Measurements from ENCODE around the gene MED17.

DNA sequence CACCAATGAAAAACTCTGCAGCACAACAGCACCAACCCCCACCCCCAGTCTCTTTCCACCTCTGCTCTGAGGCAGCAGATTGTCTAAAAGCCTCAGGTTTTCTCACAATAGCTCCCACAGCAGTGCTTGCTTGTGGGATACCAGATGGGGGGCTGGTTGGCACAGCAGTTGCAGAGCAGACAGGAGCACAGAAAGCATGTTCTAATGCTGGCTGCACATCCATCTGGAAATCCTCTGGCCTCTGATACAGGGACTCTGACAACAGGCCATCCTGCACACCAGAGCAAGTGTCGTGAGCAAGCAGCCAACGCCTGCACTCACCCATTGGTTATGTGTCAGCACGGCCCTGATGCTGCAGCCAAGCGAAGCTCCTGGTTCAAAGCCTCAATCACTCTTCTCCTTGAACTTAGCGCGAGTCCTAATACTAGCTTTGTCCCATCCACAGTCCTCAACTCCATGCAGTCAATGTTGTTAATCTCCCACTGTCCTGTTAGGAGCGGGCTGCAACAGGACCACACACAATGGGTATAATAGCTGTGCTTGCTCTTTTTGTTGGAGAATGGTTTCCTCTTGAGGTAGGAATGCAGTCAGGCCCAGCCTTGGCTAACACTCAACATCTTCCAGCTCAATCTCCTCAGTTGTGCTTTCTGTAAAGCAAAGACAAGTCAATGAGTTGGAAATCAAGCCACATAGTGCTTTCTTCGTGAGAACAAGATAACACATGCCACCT lies 36.0 kb downstream of the MED17 start:
- TF ChIP-seq, protein P1, sequence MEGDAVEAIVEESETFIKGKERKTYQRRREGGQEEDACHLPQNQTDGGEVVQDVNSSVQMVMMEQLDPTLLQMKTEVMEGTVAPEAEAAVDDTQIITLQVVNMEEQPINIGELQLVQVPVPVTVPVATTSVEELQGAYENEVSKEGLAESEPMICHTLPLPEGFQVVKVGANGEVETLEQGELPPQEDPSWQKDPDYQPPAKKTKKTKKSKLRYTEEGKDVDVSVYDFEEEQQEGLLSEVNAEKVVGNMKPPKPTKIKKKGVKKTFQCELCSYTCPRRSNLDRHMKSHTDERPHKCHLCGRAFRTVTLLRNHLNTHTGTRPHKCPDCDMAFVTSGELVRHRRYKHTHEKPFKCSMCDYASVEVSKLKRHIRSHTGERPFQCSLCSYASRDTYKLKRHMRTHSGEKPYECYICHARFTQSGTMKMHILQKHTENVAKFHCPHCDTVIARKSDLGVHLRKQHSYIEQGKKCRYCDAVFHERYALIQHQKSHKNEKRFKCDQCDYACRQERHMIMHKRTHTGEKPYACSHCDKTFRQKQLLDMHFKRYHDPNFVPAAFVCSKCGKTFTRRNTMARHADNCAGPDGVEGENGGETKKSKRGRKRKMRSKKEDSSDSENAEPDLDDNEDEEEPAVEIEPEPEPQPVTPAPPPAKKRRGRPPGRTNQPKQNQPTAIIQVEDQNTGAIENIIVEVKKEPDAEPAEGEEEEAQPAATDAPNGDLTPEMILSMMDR (conservative IDR thresholded peaks at IDR 0.05; ENCODE audit: low read depth, low read length): no peak
- TF ChIP-seq EZH2 (IDR thresholded peaks at IDR 0.05; ENCODE audit: borderline replicate concordance, low read depth, low read length, poor library complexity, severe bottlenecking): no peak
